GM12873 (cell line): ENCODE data around the gene APH1A.

Source experiments
- CTCF ChIP-seq: IDR thresholded peaks from 2 replicates; pipeline ENCODE4 v1.5.1; 2012; ENCODE audit warnings: low read depth, mild to moderate bottlenecking, moderate library complexity, low read length, control low read depth; ENCODE audit not compliant: insufficient read depth; ENCODE audit errors: missing control alignments

The APH1A gene

GRCh38 chr1:150280138-150280707, 11.4 kb upstream of the APH1A start:
- no peak for TF ChIP-seq CTCF

- TF ChIP-seq CTCF, result no peak
These were observed 4.5 kb upstream of the APH1A start for GRCh38 chr1:150273311-150273710.

- TF ChIP-seq CTCF, result no peak
These were observed 2.6 kb upstream of the APH1A start for GRCh38 chr1:150271291-150271959.

- TF ChIP-seq CTCF, result no peak
These were observed 635 bp upstream of the APH1A start for GRCh38 chr1:150269451-150269850.

GRCh38 chr1:150268340-150268704, 494 bp downstream of the APH1A start:
- TF ChIP-seq CTCF, result no peak

GRCh38 chr1:150267896-150268295, 920 bp downstream of the APH1A start:
- TF ChIP-seq CTCF, result no peak

GRCh38 chr1:150263549-150263948, 5.3 kb downstream of the APH1A start:
- TF ChIP-seq CTCF, result no peak
